Hepatocyte (in vitro differentiated cells): ENCODE results near the gene BRWD1.

Experiments
- CTCF ChIP-seq: fragments of 200-600 bp; sonication (generic); IDR thresholded peaks from 2 replicates; pipeline ENCODE4 v1.5.1; 2016; ENCODE audit warnings: antibody characterized with exemption, mild to moderate bottlenecking; ENCODE audit not compliant: poor library complexity
- EZH2 ChIP-seq: fragments of 200-600 bp; sonication (generic); IDR thresholded peaks from 2 replicates; pipeline ENCODE4 v1.6.1; 2016; ENCODE audit warnings: antibody characterized with exemption, mild to moderate bottlenecking, borderline replicate concordance
- EZH2phosphoT487 ChIP-seq: fragments of 200-600 bp; sonication (generic); IDR thresholded peaks from one replicate; pipeline ENCODE4 v1.6.1; 2018; ENCODE audit warnings: antibody characterized with exemption, mild to moderate bottlenecking, low read depth, moderate library complexity; ENCODE audit not compliant: unreplicated experiment, severe bottlenecking

- no peak for TF ChIP-seq CTCF
- TF ChIP-seq EZH2 = no peak
- no peak for TF ChIP-seq EZH2phosphoT487
Observed at GRCh38 chr21:39144191-39144590, 169.2 kb downstream of the BRWD1 start.
